ENCODE data around the gene CCNB2.

The CCNB2 gene

DNA sequence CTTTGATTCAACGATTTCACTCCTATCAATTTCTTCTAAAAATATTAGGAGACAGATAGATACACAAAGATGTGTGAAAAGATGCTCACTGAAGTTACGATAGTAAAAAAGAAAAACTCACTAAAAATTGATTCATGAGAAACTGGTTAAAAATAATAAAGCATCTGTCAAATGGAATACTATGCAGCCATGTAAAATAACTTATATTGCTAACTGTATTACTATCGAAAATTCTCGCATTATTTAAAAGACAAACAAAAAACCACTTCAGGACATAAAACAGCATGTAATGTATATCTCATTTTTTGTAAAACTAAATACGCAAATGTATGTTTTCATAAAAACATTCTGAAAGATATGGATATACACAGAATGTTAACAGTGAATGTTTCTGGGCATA is 68.2 kb downstream of the CCNB2 start:
- Histone ChIP-seq H3K27me3 (peaks cover 44% of the 10 kb centered on the region), H3K27ac (no peak overlapping the region), H3K4me3 (ENCODE audit: low read depth in 1 of 2, low read length in 1 of 2) (no peak overlapping the region), H3K9me3 (no peaks in the 10 kb centered on the region), H3K4me1 (ENCODE audit: control insufficient read depth in 1 of 2, insufficient read depth in 1 of 2, low read depth in 1 of 2, low read length in 1 of 2) (peaks cover 0 to 5% of the 10 kb centered on the region in 2 experiments), H3K36me3 (no peaks in the 10 kb centered on the region)
- TF ChIP-seq, protein P1, sequence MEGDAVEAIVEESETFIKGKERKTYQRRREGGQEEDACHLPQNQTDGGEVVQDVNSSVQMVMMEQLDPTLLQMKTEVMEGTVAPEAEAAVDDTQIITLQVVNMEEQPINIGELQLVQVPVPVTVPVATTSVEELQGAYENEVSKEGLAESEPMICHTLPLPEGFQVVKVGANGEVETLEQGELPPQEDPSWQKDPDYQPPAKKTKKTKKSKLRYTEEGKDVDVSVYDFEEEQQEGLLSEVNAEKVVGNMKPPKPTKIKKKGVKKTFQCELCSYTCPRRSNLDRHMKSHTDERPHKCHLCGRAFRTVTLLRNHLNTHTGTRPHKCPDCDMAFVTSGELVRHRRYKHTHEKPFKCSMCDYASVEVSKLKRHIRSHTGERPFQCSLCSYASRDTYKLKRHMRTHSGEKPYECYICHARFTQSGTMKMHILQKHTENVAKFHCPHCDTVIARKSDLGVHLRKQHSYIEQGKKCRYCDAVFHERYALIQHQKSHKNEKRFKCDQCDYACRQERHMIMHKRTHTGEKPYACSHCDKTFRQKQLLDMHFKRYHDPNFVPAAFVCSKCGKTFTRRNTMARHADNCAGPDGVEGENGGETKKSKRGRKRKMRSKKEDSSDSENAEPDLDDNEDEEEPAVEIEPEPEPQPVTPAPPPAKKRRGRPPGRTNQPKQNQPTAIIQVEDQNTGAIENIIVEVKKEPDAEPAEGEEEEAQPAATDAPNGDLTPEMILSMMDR (IDR thresholded peaks at IDR 0.05) = no peak

DNA sequence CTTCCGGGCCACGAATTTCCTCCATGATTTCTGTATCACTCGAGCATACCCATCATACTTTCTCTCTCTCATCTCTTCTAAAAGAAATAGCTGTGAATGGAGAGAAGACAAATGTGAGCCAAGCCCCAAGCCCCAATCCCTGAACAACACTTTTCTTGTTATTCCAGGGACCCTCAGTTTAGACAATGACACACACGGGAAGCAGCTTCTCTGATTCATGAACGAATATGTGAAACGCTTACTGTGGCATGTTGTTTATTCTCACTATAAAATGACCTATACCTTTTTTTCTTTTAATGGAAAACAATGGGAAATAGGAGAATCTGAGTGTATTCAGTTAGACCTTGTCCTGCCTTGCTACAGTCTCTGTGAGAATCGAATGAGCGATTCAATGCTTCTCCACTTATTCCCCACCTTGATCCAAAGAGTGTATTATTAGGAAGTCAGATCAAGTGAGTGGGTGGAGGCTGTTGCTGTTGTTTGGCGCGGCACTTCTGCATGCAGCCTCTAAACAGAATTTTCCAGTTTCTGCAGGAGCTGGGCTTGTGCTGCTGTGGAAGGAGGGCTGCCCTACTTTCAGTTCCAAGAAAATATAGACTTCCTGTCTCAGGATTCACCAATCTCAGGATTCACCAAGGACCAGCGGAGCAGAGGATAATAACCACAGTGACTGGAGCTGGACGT is 69.3 kb downstream of the CCNB2 start:
- peaks cover 0 to 5% of the 10 kb centered on the region in 2 experiments for H3K4me1 ChIP-seq (ENCODE audit: control insufficient read depth in 1 of 2, insufficient read depth in 1 of 2, low read depth in 1 of 2, low read length in 1 of 2)
- H3K27ac ChIP-seq = no peak overlapping the region
- no peaks in the 10 kb centered on the region for H3K36me3 ChIP-seq

More for the DNA sequence above, 69.3 kb downstream of the CCNB2 start:
- Histone ChIP-seq H3K27me3 (peaks cover 49% of the 10 kb centered on the region), H3K9me3 (no peaks in the 10 kb centered on the region), H3K4me3 (ENCODE audit: low read depth in 1 of 2, low read length in 1 of 2) (no peak overlapping the region)
- TF ChIP-seq, protein P1 (IDR thresholded peaks at IDR 0.05) = no peak
